GM12873 (cell line): ENCODE data around the gene KCNH1.

ENCODE experiments used
- TF ChIP-seq, protein P1 (sequence below): IDR thresholded peaks from 2 replicates; pipeline ENCODE4 v1.5.1; 2012; ENCODE audit warnings: low read depth, mild to moderate bottlenecking, moderate library complexity, low read length, control low read depth; ENCODE audit not compliant: insufficient read depth; ENCODE audit errors: missing control alignments

Gene KCNH1, protein sequence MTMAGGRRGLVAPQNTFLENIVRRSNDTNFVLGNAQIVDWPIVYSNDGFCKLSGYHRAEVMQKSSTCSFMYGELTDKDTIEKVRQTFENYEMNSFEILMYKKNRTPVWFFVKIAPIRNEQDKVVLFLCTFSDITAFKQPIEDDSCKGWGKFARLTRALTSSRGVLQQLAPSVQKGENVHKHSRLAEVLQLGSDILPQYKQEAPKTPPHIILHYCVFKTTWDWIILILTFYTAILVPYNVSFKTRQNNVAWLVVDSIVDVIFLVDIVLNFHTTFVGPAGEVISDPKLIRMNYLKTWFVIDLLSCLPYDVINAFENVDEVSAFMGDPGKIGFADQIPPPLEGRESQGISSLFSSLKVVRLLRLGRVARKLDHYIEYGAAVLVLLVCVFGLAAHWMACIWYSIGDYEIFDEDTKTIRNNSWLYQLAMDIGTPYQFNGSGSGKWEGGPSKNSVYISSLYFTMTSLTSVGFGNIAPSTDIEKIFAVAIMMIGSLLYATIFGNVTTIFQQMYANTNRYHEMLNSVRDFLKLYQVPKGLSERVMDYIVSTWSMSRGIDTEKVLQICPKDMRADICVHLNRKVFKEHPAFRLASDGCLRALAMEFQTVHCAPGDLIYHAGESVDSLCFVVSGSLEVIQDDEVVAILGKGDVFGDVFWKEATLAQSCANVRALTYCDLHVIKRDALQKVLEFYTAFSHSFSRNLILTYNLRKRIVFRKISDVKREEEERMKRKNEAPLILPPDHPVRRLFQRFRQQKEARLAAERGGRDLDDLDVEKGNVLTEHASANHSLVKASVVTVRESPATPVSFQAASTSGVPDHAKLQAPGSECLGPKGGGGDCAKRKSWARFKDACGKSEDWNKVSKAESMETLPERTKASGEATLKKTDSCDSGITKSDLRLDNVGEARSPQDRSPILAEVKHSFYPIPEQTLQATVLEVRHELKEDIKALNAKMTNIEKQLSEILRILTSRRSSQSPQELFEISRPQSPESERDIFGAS

DNA sequence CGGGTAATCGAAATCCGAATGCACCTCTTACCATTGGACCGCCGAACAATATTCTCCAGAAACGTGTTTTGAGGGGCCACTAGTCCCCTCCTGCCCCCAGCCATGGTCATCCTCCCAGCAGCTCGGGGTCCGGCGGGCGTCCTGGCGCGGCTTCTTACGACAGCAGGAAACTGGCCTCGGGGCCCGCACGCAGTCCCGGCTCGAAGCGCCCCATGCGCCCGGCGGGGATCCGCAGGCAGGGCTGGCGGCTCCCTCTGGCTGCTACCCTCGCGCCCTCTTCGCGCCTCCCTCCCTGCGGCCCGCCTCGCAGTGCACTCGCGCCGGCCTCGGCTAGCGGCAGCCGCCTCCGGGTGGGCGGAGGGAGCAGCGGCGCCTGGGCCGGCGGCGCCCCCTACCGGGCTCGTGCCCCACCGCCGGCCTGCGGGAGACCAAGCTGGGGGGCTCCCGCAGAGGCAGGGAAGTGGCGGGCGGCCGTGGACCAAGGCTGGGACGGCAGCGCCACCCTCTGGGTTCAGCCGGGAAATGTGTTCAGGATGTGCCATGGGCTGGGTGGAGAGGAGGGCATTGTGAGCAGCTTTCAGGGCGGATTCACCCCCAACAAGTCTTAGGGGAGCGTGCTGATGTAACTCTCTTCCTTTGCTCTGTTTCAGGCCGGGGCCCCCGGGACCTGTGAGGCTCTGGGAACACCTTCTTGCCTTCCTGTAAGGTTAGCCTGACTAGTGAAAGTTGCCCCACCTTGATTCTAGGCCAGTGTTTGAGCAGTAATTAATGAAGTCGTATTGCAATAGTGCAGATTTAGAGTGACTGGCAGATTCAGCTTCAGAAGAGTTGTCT lies at the start of gene KCNH1:
TSS of gene KCNH1 (minus strand) at position 313 of the 834 bp plus-strand sequence. CDS start at position 110, 203 bp downstream.
- TF ChIP-seq, protein P1, sequence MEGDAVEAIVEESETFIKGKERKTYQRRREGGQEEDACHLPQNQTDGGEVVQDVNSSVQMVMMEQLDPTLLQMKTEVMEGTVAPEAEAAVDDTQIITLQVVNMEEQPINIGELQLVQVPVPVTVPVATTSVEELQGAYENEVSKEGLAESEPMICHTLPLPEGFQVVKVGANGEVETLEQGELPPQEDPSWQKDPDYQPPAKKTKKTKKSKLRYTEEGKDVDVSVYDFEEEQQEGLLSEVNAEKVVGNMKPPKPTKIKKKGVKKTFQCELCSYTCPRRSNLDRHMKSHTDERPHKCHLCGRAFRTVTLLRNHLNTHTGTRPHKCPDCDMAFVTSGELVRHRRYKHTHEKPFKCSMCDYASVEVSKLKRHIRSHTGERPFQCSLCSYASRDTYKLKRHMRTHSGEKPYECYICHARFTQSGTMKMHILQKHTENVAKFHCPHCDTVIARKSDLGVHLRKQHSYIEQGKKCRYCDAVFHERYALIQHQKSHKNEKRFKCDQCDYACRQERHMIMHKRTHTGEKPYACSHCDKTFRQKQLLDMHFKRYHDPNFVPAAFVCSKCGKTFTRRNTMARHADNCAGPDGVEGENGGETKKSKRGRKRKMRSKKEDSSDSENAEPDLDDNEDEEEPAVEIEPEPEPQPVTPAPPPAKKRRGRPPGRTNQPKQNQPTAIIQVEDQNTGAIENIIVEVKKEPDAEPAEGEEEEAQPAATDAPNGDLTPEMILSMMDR = peak; percentile 78

DNA sequence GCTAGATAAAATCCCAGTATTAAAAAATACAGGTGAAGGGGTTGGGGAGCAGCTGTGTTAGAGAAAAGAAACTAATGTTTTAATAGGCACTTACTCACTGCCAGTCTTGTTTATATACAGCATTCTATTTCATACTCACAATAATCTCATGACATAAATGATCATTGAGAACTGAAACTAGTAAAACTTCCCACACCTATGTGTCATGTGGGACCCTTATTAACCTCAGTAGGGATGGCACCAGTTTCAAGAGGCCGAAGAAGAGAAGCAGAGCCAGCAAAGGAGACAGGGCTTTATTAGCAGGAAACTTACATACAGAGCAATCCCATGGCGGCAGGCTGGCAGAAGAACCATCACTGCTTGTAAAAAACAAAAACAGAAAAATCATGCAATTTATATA lies 48.8 kb upstream of the KCNH1 start:
- TF ChIP-seq, protein P1 = no peak

DNA sequence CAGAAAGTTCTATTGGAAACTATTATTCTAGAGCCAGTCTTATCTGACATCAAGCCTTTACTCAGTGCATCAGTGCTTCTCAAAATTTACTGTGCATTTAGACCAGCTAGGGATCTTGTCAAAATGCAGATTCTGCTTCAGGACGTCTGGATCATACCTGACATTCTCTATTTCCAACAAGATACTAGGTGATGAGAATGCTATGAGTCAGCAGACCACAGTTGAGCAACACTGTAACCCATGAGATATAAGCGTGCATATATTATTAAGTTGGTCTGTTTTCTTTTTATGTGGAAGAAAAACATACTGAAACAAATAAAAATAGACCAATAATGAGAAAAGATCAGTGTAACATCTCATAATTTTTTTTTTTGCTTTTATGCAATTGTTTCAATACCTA lies 40.4 kb upstream of the KCNH1 start:
- TF ChIP-seq, protein P1 = no peak

DNA sequence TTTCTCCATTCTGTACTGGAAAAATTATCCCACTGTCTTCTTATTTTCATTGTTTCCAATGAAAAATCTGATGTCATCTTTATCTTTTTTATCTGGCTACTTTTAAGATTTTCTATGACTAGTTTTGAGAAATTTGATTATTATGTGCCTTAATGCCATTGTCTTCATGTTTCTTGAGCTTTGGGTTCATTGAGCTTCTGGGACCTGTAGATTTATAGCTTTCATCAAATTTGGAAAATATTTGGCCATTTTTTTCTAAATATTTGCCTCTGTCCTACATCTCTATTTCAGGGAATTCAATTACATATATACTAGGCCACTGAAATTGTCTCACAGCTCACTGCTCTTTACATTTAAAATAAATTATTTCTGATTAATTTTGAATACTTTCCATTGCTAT lies 38.7 kb upstream of the KCNH1 start:
- TF ChIP-seq, protein P1 = no peak

DNA sequence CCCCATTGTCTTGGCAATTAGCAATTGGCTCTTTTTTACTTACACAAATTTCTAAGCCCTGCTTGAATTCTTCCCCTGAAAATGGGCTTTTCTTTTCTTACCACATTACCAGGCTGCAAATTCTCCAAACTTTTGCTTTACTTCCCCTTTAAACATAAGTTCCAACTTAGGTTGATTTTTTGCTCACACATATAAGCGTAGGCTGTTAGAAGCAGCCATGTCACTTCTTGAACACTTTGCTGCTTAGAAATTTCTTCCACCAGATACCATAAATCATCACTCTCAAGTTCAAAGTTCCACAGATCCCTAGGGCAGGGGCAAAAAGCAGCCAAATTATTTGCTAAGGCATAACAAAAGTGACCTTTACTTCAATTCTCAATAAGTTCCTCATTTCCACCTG lies 35.4 kb upstream of the KCNH1 start:
- TF ChIP-seq, protein P1 = no peak

DNA sequence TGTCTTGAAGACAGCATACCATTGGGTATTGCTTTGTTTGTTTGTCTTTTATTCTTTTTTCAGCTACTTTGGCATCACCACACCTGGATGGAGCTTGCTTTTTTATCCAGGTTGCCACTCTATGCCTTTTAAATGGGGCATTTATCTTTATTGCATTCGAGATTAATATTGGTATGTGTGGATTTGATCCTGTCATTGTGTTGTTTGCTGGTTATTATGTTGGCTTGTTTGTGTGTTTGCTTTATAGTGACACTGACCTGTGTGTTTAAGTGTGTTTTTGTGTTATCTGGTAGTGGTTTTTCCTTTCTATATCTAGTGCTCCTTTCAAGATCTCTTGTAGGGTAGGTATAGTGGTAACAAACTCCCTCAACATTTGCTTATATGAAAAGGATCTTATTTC lies 24.9 kb upstream of the KCNH1 start:
- TF ChIP-seq, protein P1 = no peak

DNA sequence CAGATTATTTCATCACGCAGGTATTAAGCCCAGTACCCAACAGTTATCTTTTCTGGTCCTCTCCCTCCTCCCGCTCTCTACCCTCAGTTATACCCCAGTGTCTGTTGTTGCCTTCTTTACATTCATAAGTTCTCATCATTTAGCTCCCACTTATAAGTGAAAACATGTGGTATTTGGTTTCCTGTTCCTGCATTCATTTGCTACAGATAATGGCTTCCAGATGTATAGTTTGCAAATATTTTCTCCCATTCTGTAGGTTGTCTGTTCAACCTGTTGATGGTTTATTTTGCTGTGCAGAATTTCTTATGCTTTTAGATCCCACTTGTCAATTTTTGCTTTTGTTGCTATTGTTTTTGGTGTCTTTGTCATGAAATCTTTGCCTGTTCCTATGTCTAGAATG lies 21.1 kb upstream of the KCNH1 start:
- TF ChIP-seq, protein P1 = no peak
